NT2/D1 (cell line): ENCODE data around the gene FMR1.

Source experiments
- SUZ12 ChIP-seq: IDR thresholded peaks from 2 replicates; pipeline ENCODE4 v1.6.1; 2011; ENCODE audit not compliant: insufficient read length, insufficient read depth; ENCODE audit errors: extremely low read depth
- YY1 ChIP-seq: IDR thresholded peaks from 2 replicates; pipeline ENCODE4 v1.6.1; 2011; ENCODE audit not compliant: insufficient read length, insufficient read depth
- ZNF274 ChIP-seq: IDR thresholded peaks from 2 replicates; pipeline ENCODE4 v1.6.1; 2011; ENCODE audit warnings: mild to moderate bottlenecking, low read depth, low read length

DNA sequence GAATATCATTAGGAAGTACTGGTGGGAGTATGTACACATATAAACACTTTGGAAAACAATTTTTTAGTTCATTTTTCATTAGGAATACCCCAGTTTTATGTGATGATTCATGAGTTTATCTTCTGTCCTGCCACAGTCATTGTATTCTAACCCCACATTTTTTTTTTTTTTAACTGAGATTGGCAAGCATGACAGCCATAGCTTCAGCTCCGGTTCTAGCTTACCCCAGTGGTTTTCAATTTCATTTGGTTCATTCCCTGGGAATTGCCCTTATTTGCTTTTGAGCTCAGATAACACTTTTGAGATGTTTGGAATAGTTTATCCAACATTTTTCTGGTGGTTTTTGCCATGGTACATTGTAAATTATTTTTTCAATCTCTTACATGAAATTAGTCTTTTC lies 21.0 kb upstream of the FMR1 start:
- no peak for TF ChIP-seq YY1
- no peak for TF ChIP-seq SUZ12
- no peak for TF ChIP-seq ZNF274
